H9 (cell line): Measurements from ENCODE around the gene AGAP3. TPM values are rescaled to one million over a fixed set of nuclear protein-coding genes. Genes with fewer than 3 reads are reported as not detected.

ENCODE experiments used
- DNase-seq: peaks from one replicate; pipeline ENCODE4 v3.0.0-alpha.2; 2017
- H2AFZ ChIP-seq: one replicate; pipeline ENCODE4 v1.6.1; 2013; ENCODE audit warnings: mild to moderate bottlenecking, low read length, control low read depth, moderate library complexity
- H2AK5ac ChIP-seq: 2 replicates; pipeline ENCODE4 v1.6.1; 2013; ENCODE audit warnings: low read length, control low read depth, mixed read lengths; ENCODE audit not compliant: insufficient read length
- H2BK120ac ChIP-seq: one replicate; pipeline ENCODE4 v1.6.1; 2013; ENCODE audit warnings: low read depth, mild to moderate bottlenecking, low read length, control low read depth, inconsistent platforms; ENCODE audit not compliant: poor library complexity, severe bottlenecking
- H2BK12ac ChIP-seq: 2 replicates; pipeline ENCODE4 v1.6.1; 2013; ENCODE audit warnings: low read length, control low read depth, mixed read lengths, low read depth; ENCODE audit not compliant: insufficient read length
- H2BK15ac ChIP-seq: 2 replicates; pipeline ENCODE4 v1.6.1; 2013; ENCODE audit warnings: low read depth, low read length, control low read depth
- H2BK20ac ChIP-seq: one replicate; pipeline ENCODE4 v1.6.1; 2013; ENCODE audit warnings: low read depth, mild to moderate bottlenecking, low read length, control low read depth, inconsistent platforms; ENCODE audit not compliant: poor library complexity, severe bottlenecking
- H2BK5ac ChIP-seq: 2 replicates; pipeline ENCODE4 v1.6.1; 2013; ENCODE audit warnings: low read length, control low read depth, mixed read lengths; ENCODE audit not compliant: insufficient read length
- H3K14ac ChIP-seq: 2 replicates; pipeline ENCODE4 v1.6.1; 2013; ENCODE audit warnings: low read length, control low read depth; ENCODE audit not compliant: insufficient read depth
- H3K18ac ChIP-seq: 2 replicates; pipeline ENCODE4 v1.6.1; 2013; ENCODE audit warnings: low read depth, mild to moderate bottlenecking, mixed read lengths, low read length, control low read depth; ENCODE audit not compliant: insufficient read length
- H3K23ac ChIP-seq: 2 replicates; pipeline ENCODE4 v1.6.1; 2013; ENCODE audit warnings: low read length, control low read depth, mixed read lengths, low read depth; ENCODE audit not compliant: insufficient read length
- H3K23me2 ChIP-seq: 2 replicates; pipeline ENCODE4 v1.6.1; 2013; ENCODE audit warnings: low read depth, mild to moderate bottlenecking, mixed read lengths, low read length, control low read depth; ENCODE audit not compliant: insufficient read length, poor library complexity, severe bottlenecking
- H3K27ac ChIP-seq: 2 replicates; pipeline ENCODE4 v1.5.1; 2013; ENCODE audit warnings: low read length, control low read depth, mixed read lengths, low read depth; ENCODE audit not compliant: insufficient read length
- H3K27me3 ChIP-seq: 2 replicates; pipeline ENCODE4 v1.6.1; 2013; ENCODE audit warnings: low read length, control low read depth, inconsistent platforms; ENCODE audit not compliant: insufficient read depth
- H3K4ac ChIP-seq: 2 replicates; pipeline ENCODE4 v1.6.1; 2013; ENCODE audit warnings: low read depth, mild to moderate bottlenecking, control low read depth, inconsistent platforms, low read length, moderate library complexity
- H3K4me1 ChIP-seq: 2 replicates; pipeline ENCODE4 v1.6.1; 2013; ENCODE audit warnings: low read length, control low read depth, inconsistent platforms; ENCODE audit not compliant: insufficient read depth
- H3K4me2 ChIP-seq: 2 replicates; pipeline ENCODE4 v1.6.1; 2013; ENCODE audit warnings: low read length, control low read depth, mixed read lengths; ENCODE audit not compliant: insufficient read length, insufficient read depth
- H3K56ac ChIP-seq: 2 replicates; pipeline ENCODE4 v1.6.1; 2013; ENCODE audit warnings: low read depth, mild to moderate bottlenecking, mixed read lengths, low read length, control low read depth; ENCODE audit not compliant: insufficient read length
- H3K79me1 ChIP-seq: 2 replicates; pipeline ENCODE4 v1.6.1; 2013; ENCODE audit warnings: low read depth, mild to moderate bottlenecking, moderate library complexity, low read length, control low read depth, inconsistent platforms; ENCODE audit not compliant: insufficient read depth, poor library complexity, severe bottlenecking
- H3K79me2 ChIP-seq: 2 replicates; pipeline ENCODE4 v1.6.1; 2013; ENCODE audit warnings: low read length, control low read depth, inconsistent platforms; ENCODE audit not compliant: insufficient read depth
- H3K9ac ChIP-seq: 2 replicates; pipeline ENCODE4 v1.6.1; 2013; ENCODE audit warnings: low read length, control low read depth, mixed read lengths; ENCODE audit not compliant: insufficient read length; ENCODE audit errors: extremely low read depth
- H3K9me3 ChIP-seq: one replicate; pipeline ENCODE4 v1.6.1; 2013; ENCODE audit warnings: low read depth, low read length, inconsistent platforms; ENCODE audit not compliant: control insufficient read depth
- H3T11ph ChIP-seq: one replicate; pipeline ENCODE4 v1.6.1; 2013; ENCODE audit warnings: mild to moderate bottlenecking, low read length, control low read depth, inconsistent platforms
- H4K20me1 ChIP-seq: one replicate; pipeline ENCODE4 v1.6.1; 2013; ENCODE audit not compliant: control insufficient read depth, insufficient read length, insufficient read depth
- H4K5ac ChIP-seq: 2 replicates; pipeline ENCODE4 v1.6.1; 2013; ENCODE audit warnings: low read depth, mild to moderate bottlenecking, mixed read lengths, low read length, control low read depth; ENCODE audit not compliant: insufficient read length
- H4K8ac ChIP-seq: replicated peaks from 2 replicates; pipeline ENCODE4 v1.6.1; 2013; ENCODE audit warnings: low read length, control low read depth, mixed read lengths, low read depth; ENCODE audit not compliant: insufficient read length
- H4K91ac ChIP-seq: 2 replicates; pipeline ENCODE4 v1.6.1; 2013; ENCODE audit warnings: low read depth, mild to moderate bottlenecking, moderate library complexity, mixed read lengths, low read length, control low read depth; ENCODE audit not compliant: insufficient read length
- H3K27ac Mint-ChIP-seq, 3 experiments: 2 replicates in 2 of 3; 3 replicates in 1 of 3; pipeline ENCODE4 v1.8.0; 2020 to 2021; ENCODE audit warnings: mixed read lengths in 3 of 3, mild to moderate bottlenecking in 1 of 3, moderate library complexity in 1 of 3
- H3K27me3 Mint-ChIP-seq: 2 replicates; pipeline ENCODE4 v1.8.0; 2021; ENCODE audit warnings: low read depth, mild to moderate bottlenecking, moderate library complexity, mixed read lengths
- H3K36me3 Mint-ChIP-seq, 3 experiments: 2 replicates in 2 of 3; 3 replicates in 1 of 3; pipeline ENCODE4 v1.8.0; 2020 to 2021; ENCODE audit warnings: low read depth in 3 of 3, mixed read lengths in 3 of 3; ENCODE audit not compliant: insufficient read depth in 1 of 3
- H3K4me1 Mint-ChIP-seq, 2 experiments: 2 replicates each; pipeline ENCODE4 v1.8.0; 2020; ENCODE audit warnings: mixed read lengths in 2 of 2
- H3K4me3 Mint-ChIP-seq, 2 experiments: 2 replicates in 1 of 2; 3 replicates in 1 of 2; pipeline ENCODE4 v1.8.0; 2020 to 2021; ENCODE audit warnings: mild to moderate bottlenecking in 2 of 2, mixed read lengths in 2 of 2, moderate library complexity in 1 of 2
- H3K9me3 Mint-ChIP-seq, 2 experiments: 2 replicates in 1 of 2; 3 replicates in 1 of 2; pipeline ENCODE4 v1.8.0; 2020; ENCODE audit warnings: mild to moderate bottlenecking in 2 of 2, mixed read lengths in 2 of 2, moderate library complexity in 1 of 2
- CTCF ChIP-seq: fragments of 200-600 bp; sonication (generic); conservative IDR thresholded peaks from 3 replicates; pipeline ENCODE4 v1.8.0; 2021; ENCODE audit warnings: antibody characterized with exemption, mild to moderate bottlenecking
- WGBS: extraction: QIAGEN DNeasy Blood & Tissue Kit; methylation state at CpG from one replicate; pipeline ENCODE4 v1.1.7; 2013; ENCODE audit warnings: missing lambda C conversion rate, low lambda C conversion rate, mixed read lengths; ENCODE audit not compliant: insufficient read length; ENCODE audit errors: extremely low coverage; 5-methylcytosine and 5-hydroxymethylcytosine counted together
- total RNA-seq: library from RNA; stranded (reverse); gene quantifications from 2 replicates; pipeline ENCODE4 v1.2.1, GENCODE V29; 2021

The AGAP3 gene
- total RNA-seq, 1 experiment from 2014 or later: 97.7 TPM

DNA sequence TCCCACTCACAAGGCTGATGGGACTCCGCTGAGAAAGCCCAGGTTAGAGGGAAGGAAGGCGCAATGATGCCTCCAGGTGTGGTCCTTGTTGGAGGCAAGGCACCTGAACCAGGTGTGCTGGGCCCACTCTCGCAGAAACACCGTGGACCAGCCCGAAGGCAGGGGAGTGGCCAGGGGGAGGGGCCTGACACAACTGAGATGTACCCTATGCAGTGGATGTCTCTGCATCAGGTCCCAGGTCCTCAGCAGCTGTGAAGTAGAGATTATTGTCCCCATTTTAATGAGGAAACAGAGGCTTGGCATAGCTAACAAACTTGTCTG lies 49.2 kb downstream of the AGAP3 start:
- H3K56ac ChIP-seq: no peak overlapping the region
- Mint-ChIP-seq H3K9me3 (no peaks in the 10 kb centered on the region; a peak in 2 of 5 replicates), H3K27me3 (no peaks in the 10 kb centered on the region; the same call in 1 of the 2 replicates), H3K27ac (no peak overlapping the region; a peak in 1 of 7 replicates), H3K4me1 (peaks cover 13 to 25% of the 10 kb centered on the region in 2 experiments), H3K36me3 (peaks cover 13 to 52% (median 22%) of the 10 kb centered on the region in 3 experiments; a peak in 6 of 7 replicates), H3K4me3 (no peak overlapping the region)
- no peak overlapping the region for H3K4me2 ChIP-seq
- no peaks in the 10 kb centered on the region for H3K27me3 ChIP-seq
- H3K18ac ChIP-seq: no peak overlapping the region
- H3K27ac ChIP-seq: no peak overlapping the region
- no peaks in the 10 kb centered on the region for H3K23me2 ChIP-seq
- no peaks in the 10 kb centered on the region for H3K79me1 ChIP-seq
- no peak overlapping the region for H3K23ac ChIP-seq
- H3K4ac ChIP-seq: no peak overlapping the region
- H3K14ac ChIP-seq: no peak overlapping the region
- no peak overlapping the region for H4K5ac ChIP-seq
- no peaks in the 10 kb centered on the region for H4K20me1 ChIP-seq
- no peak overlapping the region for H2BK20ac ChIP-seq
- H2BK5ac ChIP-seq: no peak overlapping the region
- H2BK12ac ChIP-seq: no peak overlapping the region
- H2AFZ ChIP-seq: no peak overlapping the region
- no peaks in the 10 kb centered on the region; the same call in 1 of the 2 replicates for H3K4me1 ChIP-seq
- no peak overlapping the region for H3K9ac ChIP-seq
- H2BK15ac ChIP-seq: no peak overlapping the region
- DNase-seq: no peak
- no peak overlapping the region for H4K8ac ChIP-seq
- no peak for TF ChIP-seq CTCF
- H4K91ac ChIP-seq: no peak overlapping the region
- no peak overlapping the region for H2AK5ac ChIP-seq
- WGBS: no CpG with 5 or more reads among the region's 5 CpGs
- H2BK120ac ChIP-seq: no peak overlapping the region
- no peak overlapping the region for H3T11ph ChIP-seq
- H3K9me3 ChIP-seq: no peaks in the 10 kb centered on the region
- H3K79me2 ChIP-seq: no peaks in the 10 kb centered on the region
